ENCODE results near the gene MALT1. TPM values are rescaled to one million over a fixed set of nuclear protein-coding genes. Genes with fewer than 3 reads are reported as not detected.

Gene MALT1
- total RNA-seq, 6 donors from 2014 or later: 17.1 to 29.3 (median 24.6) TPM

DNA sequence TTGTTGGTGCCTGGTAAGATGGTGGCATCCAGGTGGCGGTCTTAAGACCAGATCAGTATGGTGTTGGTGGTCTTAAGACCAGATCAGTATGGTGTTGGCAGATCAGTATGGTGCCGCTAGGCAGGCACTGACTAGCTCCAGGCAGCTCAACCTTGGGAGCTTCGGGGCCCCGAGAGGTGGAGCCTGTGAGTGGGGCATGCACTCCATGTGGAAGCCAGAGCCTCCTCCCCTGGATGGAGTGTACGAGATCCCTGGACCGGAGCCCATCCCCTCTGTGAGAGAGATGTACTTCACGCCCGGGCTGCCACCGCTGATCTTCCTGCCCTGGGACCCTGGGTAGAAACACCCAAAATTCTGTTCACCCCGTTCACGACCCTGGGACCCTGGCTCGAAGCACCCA is 19.0 kb downstream of the MALT1 start:
- TF ChIP-seq EP300 (IDR thresholded peaks at IDR 0.05) (no peak), POLR2AphosphoS5 (IDR thresholded peaks at IDR 0.05) (no peak), POLR2A (IDR thresholded peaks at IDR 0.05) (no peak)
- TF ChIP-seq, protein P1, sequence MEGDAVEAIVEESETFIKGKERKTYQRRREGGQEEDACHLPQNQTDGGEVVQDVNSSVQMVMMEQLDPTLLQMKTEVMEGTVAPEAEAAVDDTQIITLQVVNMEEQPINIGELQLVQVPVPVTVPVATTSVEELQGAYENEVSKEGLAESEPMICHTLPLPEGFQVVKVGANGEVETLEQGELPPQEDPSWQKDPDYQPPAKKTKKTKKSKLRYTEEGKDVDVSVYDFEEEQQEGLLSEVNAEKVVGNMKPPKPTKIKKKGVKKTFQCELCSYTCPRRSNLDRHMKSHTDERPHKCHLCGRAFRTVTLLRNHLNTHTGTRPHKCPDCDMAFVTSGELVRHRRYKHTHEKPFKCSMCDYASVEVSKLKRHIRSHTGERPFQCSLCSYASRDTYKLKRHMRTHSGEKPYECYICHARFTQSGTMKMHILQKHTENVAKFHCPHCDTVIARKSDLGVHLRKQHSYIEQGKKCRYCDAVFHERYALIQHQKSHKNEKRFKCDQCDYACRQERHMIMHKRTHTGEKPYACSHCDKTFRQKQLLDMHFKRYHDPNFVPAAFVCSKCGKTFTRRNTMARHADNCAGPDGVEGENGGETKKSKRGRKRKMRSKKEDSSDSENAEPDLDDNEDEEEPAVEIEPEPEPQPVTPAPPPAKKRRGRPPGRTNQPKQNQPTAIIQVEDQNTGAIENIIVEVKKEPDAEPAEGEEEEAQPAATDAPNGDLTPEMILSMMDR (IDR thresholded peaks at IDR 0.05): no peak
- Histone ChIP-seq H3K4me3 (no peak overlapping the region), H3K4me1 (peaks cover 0 to 6% (median 1%) of the 10 kb centered on the region in 4 donors), H3K27ac (no peak overlapping the region), H3K36me3 (peaks cover 0 to 9% (median 2%) of the 10 kb centered on the region in 4 donors), H3K27me3 (no peaks in the 10 kb centered on the region), H3K9me3 (no peaks in the 10 kb centered on the region)
- peak in 1 of 2 donors; percentile 48 for ATAC-seq (ENCODE audit: low FRiP score in 2 of 2)
- 95 to 97% methylated on average over 4 to 12 of the region's 12 CpGs for WGBS, 2 donors
- DNase-seq: peak in 1 of 2 donors; percentile 12

DNA sequence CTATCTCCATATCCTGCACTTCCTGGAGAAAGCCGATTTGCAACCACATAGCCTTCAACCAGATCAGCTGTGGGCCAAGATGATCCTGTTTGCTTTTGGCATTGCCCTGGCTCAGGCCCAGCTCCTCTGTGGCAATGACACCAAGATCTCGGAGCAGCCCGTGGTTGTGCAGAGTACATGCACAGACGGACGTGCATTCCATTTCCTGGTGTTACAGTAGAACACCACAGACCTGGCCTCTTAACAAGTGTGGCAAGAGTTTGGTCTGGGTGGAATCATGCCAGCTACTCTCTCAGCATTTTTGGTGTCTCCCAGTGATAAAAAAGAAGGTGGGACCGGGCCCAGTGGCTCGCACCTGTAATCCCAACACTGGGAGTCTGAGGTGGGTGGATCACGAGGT is 20.0 kb downstream of the MALT1 start:
- Histone ChIP-seq H3K9me3 (no peaks in the 10 kb centered on the region), H3K27me3 (no peaks in the 10 kb centered on the region), H3K27ac (no peak overlapping the region), H3K4me1 (peaks cover 0 to 6% (median 1%) of the 10 kb centered on the region in 4 donors), H3K36me3 (peaks cover 0 to 6% (median 3%) of the 10 kb centered on the region in 4 donors), H3K4me3 (no peak overlapping the region)
- ATAC-seq (ENCODE audit: low FRiP score in 2 of 2) (peak in 1 of 2 donors; percentile 32), DNase-seq (no peak)
- WGBS, 2 donors: 62 to 87% methylated on average over 5 to 8 of the region's 8 CpGs
- TF ChIP-seq POLR2AphosphoS5 (IDR thresholded peaks at IDR 0.05): no peak
- no peak for TF ChIP-seq POLR2A (IDR thresholded peaks at IDR 0.05)
- TF ChIP-seq, protein P1 (IDR thresholded peaks at IDR 0.05): no peak
- TF ChIP-seq EP300 (IDR thresholded peaks at IDR 0.05): no peak

DNA sequence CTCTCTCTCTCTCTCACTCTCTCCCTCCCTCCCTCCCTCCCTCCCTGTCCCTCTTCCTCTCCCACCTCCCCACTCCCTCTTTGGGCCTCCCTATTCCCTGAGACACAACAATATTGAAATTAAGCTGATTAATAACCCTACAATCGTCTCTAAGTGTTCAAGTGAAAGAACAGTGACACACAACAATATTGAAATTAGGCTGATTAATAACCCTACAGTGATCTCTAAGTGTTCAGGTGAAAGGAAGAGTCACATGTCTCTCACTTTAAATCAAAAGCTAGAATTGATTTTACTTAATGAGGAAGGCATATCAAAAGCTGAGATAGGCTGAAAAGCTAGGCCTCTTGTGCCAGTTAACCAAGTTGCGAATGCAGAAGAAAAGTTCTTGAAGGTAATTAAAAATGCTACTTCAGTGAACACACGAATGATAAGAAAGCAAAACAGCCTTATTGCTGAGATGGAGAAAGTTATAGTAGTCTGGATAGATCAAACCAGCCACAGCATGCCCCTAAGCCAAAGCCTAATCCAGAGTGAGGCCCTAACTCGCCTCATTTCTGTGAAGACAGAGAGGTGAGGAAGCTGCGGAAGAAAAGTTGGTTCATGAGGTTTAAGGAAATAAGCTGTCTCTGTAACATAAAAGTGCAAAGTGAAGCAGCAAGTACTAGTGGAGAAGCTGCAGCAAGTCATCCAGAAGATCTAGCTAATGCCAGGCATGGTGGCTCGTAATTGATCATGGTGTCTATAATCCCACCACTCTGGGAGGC is 21.3 kb downstream of the MALT1 start:
- ATAC-seq (ENCODE audit: low FRiP score in 2 of 2): no peak
- TF ChIP-seq POLR2A (IDR thresholded peaks at IDR 0.05): no peak
- no peak for TF ChIP-seq POLR2AphosphoS5 (IDR thresholded peaks at IDR 0.05)
- no peak for TF ChIP-seq EP300 (IDR thresholded peaks at IDR 0.05)
- TF ChIP-seq, protein P1 (IDR thresholded peaks at IDR 0.05): no peak
- H3K27ac ChIP-seq: no peak overlapping the region
- no peaks in the 10 kb centered on the region for H3K9me3 ChIP-seq
- 87 to 94% methylated on average over 6 of the region's 6 CpGs for WGBS, 2 donors
- H3K27me3 ChIP-seq: no peaks in the 10 kb centered on the region
- H3K4me1 ChIP-seq: peaks cover 0 to 5% (median 1%) of the 10 kb centered on the region in 4 donors
- no peak overlapping the region for H3K4me3 ChIP-seq
- peaks cover 0 to 14% (median 6%) of the 10 kb centered on the region in 4 donors for H3K36me3 ChIP-seq
- DNase-seq: no peak

DNA sequence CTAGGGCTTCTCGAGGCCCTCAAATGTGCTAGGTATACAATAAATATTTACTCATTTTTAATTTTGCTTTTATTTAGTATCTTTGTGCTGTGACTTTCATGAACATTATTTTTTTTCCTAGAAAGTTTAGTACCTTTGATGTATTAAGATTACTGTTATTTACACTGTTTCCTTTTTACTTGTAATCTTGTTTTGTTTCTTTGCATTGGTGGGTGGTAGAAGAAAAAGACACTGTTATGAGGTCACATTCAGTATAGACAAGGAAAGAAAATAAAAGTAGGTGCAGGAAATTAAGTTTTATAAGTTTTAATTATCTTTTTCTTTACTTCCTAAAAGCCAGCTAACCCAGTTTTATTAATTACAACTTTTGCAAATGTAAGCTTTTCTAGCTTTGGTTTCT is 23.0 kb downstream of the MALT1 start:
- no peak for DNase-seq
- peaks cover 0 to 3% (median 0%) of the 10 kb centered on the region in 4 donors for H3K4me1 ChIP-seq
- H3K36me3 ChIP-seq: peaks cover 0 to 19% (median 6%) of the 10 kb centered on the region in 4 donors
- no peak for ATAC-seq (ENCODE audit: low FRiP score in 2 of 2)
- 57 to 71% methylated on average over 1 of the region's 1 CpG for WGBS, 2 donors
- TF ChIP-seq POLR2A (IDR thresholded peaks at IDR 0.05): no peak
- no peak for TF ChIP-seq POLR2AphosphoS5 (IDR thresholded peaks at IDR 0.05)
- H3K27me3 ChIP-seq: no peaks in the 10 kb centered on the region
- H3K9me3 ChIP-seq: no peaks in the 10 kb centered on the region
- H3K4me3 ChIP-seq: no peak overlapping the region
- H3K27ac ChIP-seq: no peak overlapping the region

DNA sequence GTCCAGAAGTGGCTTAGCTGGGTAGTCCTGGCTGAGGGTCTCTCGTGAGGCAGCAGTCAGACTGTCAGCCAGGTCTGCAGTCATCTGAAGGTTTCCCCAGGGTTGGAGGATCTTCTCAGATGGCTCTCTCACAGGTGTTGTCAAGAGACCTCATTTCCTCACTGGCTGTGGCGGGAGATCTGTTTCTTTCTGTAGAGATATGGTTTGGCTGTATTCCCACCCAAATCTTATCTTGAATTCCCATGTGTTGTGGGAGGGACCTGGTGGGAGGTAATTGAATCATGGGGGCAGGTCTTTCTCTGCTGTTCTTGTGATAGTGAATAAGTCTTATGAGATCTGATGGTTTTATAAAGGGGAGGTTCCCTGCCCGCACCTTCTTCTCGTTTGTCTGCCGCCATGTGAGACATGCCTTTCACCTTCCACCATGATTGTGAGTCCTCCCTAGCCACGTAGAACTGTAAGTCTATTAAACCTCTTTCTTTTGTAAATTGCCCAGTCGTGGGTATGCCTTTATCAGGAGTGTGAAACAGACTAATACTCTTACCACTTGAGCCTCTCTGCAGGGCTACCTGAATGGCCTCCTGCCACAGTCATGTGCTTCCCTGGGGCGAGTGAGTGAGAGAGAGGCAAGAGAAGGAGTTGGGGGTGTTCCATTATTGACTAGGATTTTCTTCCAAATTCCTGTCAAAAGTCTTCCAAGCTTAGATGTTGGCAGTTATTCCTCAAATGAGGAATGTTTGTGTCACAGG is 23.6 kb downstream of the MALT1 start:
- H3K4me3 ChIP-seq: no peak overlapping the region
- H3K36me3 ChIP-seq: peaks cover 0 to 23% (median 6%) of the 10 kb centered on the region in 4 donors
- ATAC-seq (ENCODE audit: low FRiP score in 2 of 2) (no peak), DNase-seq (no peak)
- H3K27me3 ChIP-seq: no peaks in the 10 kb centered on the region
- H3K4me1 ChIP-seq: peaks cover 0 to 3% (median 0%) of the 10 kb centered on the region in 4 donors
- TF ChIP-seq POLR2A (IDR thresholded peaks at IDR 0.05) (no peak), POLR2AphosphoS5 (IDR thresholded peaks at IDR 0.05) (no peak), EP300 (IDR thresholded peaks at IDR 0.05) (no peak)
- TF ChIP-seq, protein P1 (IDR thresholded peaks at IDR 0.05): no peak
- no peaks in the 10 kb centered on the region for H3K9me3 ChIP-seq
- 76 to 84% methylated on average over 8 of the region's 8 CpGs for WGBS, 2 donors
- no peak overlapping the region for H3K27ac ChIP-seq
